ENCODE results near the gene NEK9.
A peak's percentile ranks its signal among the peaks of the same experiment; 100 is the strongest.

The NEK9 gene

DNA sequence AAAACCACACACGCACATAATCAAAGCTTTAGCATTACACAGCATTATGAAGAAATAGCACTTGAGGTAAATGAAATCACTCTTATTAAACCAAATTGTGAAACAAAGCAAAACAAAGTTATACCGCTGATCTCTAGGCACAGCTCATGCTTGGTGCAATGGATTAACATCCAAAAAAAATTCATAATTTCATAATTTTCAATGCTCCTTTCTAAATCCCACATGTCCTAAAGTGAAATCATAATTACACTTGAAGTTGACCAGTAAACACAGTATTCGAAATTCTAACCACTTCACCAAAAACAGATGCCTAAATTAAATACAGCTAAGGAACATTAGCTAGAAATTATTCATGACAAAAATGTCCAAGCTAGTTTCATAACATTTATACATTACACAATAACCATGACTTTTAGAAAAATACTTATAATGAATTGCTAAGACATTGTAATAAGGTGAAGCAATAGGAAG is 77.1 kb downstream of the NEK9 start:
- H2BK120ac ChIP-seq (ENCODE audit: low read depth, low read length) = no peak overlapping the region
- peak overlapping the region; percentile 93 for H3K9ac ChIP-seq (ENCODE audit: low read length)
- no peak overlapping the region for H3K18ac ChIP-seq (ENCODE audit: low read depth in 1 of 2, low read length in 2 of 2)
- H2BK12ac ChIP-seq (ENCODE audit: low read length in 2 of 2) = no peak overlapping the region
- H3K4me3 ChIP-seq (ENCODE audit: insufficient read depth in 1 of 2, low read depth in 1 of 2, low read length in 2 of 2) = peak overlapping the region in 1 of 2 experiments; percentile 79
- H2BK5ac ChIP-seq (ENCODE audit: low read depth, low read length, poor library complexity, severe bottlenecking) = no peak overlapping the region
- 100% methylated on average over 3 of the region's 3 CpGs for WGBS
- no peak overlapping the region for H2AK5ac ChIP-seq (ENCODE audit: low read length, severe bottlenecking)
- DNase-seq = no peak
- H3K27ac ChIP-seq (ENCODE audit: low read length, poor library complexity, severe bottlenecking) = no peak overlapping the region
- no peak overlapping the region for H4K8ac ChIP-seq (ENCODE audit: low read length)
- peaks cover 12% of the 10 kb centered on the region for H3K79me1 ChIP-seq (replicated peaks; ENCODE audit: low read length, poor library complexity, severe bottlenecking)
- H3K9me3 ChIP-seq (ENCODE audit: control insufficient read depth, low read length) = no peaks in the 10 kb centered on the region
- peaks cover 6% of the 10 kb centered on the region for H3K4me1 ChIP-seq (ENCODE audit: control insufficient read depth, insufficient read depth, low read depth, low read length)
- H4K91ac ChIP-seq (ENCODE audit: low read length) = no peak overlapping the region
- no peak overlapping the region for H3K14ac ChIP-seq (ENCODE audit: low read length in 2 of 2)
- no peak overlapping the region for H3K4me2 ChIP-seq (ENCODE audit: low read length, poor library complexity, severe bottlenecking)
- H2BK15ac ChIP-seq (ENCODE audit: low read depth, poor library complexity, severe bottlenecking) = no peak overlapping the region
- H2AFZ ChIP-seq (ENCODE audit: low read depth, low read length) = no peak overlapping the region
- H3K4ac ChIP-seq (ENCODE audit: low read depth in 1 of 2, low read length in 2 of 2) = no peak overlapping the region
- H3K36me3 ChIP-seq (ENCODE audit: control insufficient read depth in 1 of 2, insufficient read depth in 2 of 2, low read depth in 1 of 2, low read length in 2 of 2) = peaks cover 0 to 6% of the 10 kb centered on the region in 2 experiments
- H3K23ac ChIP-seq (ENCODE audit: low read length in 2 of 2) = no peak overlapping the region
- H3K27me3 ChIP-seq (ENCODE audit: control insufficient read depth in 1 of 2, insufficient read depth in 1 of 2, low read length in 2 of 2) = no peaks in the 10 kb centered on the region

DNA sequence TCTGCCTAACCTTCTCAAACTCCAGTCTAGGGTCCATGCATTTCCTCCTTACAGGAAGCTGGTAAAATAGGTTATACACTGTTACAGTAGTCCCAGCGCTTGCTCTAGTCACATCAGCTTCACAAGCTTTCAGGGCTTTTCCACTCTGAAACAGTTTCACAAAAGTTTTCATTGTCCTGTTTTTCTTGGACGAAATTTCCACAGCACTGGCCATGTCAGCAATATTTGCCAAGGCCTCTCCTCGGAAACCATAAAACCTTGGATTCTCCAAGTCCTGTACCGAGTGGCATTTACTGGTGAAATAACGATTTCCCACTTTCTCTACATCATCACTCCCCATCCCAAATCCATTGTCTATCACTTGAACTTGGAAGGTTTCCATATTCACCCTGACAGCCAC is 77.7 kb downstream of the NEK9 start:
- Histone ChIP-seq H2BK120ac (ENCODE audit: low read depth, low read length) (no peak overlapping the region), H2BK12ac (ENCODE audit: low read length in 2 of 2) (no peak overlapping the region), H3K27me3 (ENCODE audit: control insufficient read depth in 1 of 2, insufficient read depth in 1 of 2, low read length in 2 of 2) (no peaks in the 10 kb centered on the region), H4K91ac (ENCODE audit: low read length) (no peak overlapping the region), H2BK15ac (ENCODE audit: low read depth, poor library complexity, severe bottlenecking) (no peak overlapping the region), H3K9me3 (ENCODE audit: control insufficient read depth, low read length) (no peaks in the 10 kb centered on the region), H3K14ac (ENCODE audit: low read length in 2 of 2) (no peak overlapping the region), H3K18ac (ENCODE audit: low read depth in 1 of 2, low read length in 2 of 2) (no peak overlapping the region), H3K4me2 (ENCODE audit: low read length, poor library complexity, severe bottlenecking) (no peak overlapping the region), H2BK5ac (ENCODE audit: low read depth, low read length, poor library complexity, severe bottlenecking) (no peak overlapping the region), H3K4me3 (ENCODE audit: insufficient read depth in 1 of 2, low read depth in 1 of 2, low read length in 2 of 2) (peak overlapping the region in 1 of 2 experiments; percentile 79), H3K4ac (ENCODE audit: low read depth in 1 of 2, low read length in 2 of 2) (no peak overlapping the region), H3K27ac (ENCODE audit: low read length, poor library complexity, severe bottlenecking) (no peak overlapping the region), H4K8ac (ENCODE audit: low read length) (no peak overlapping the region), H3K79me1 (replicated peaks; ENCODE audit: low read length, poor library complexity, severe bottlenecking) (peaks cover 12% of the 10 kb centered on the region), H2AFZ (ENCODE audit: low read depth, low read length) (no peak overlapping the region), H2AK5ac (ENCODE audit: low read length, severe bottlenecking) (no peak overlapping the region), H3K9ac (ENCODE audit: low read length) (peak overlapping the region; percentile 93), H3K23ac (ENCODE audit: low read length in 2 of 2) (no peak overlapping the region), H3K36me3 (ENCODE audit: control insufficient read depth in 1 of 2, insufficient read depth in 2 of 2, low read depth in 1 of 2, low read length in 2 of 2) (peaks cover 0 to 6% of the 10 kb centered on the region in 2 experiments), H3K4me1 (ENCODE audit: control insufficient read depth, insufficient read depth, low read depth, low read length) (peaks cover 6% of the 10 kb centered on the region)
- 98% methylated on average over 5 of the region's 5 CpGs for WGBS
- no peak for DNase-seq

DNA sequence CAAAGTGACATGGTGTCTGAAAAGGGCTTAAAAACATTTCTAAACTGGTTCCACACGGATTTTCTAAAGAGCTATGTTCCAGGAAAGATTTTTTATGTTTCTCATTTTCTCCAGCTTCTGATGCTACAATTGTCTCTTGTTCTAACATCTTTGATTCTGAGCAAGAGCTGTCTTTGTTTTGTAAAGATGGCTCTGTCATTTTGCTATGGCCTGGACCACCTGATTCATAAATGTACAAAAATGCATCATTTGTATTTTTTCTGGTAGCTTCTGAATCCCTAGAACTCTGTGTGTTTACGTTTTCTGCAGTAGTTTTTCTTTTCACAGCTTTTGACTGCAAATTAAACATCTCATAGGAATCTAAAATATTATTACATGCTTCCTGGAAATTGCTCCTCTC is 78.7 kb downstream of the NEK9 start:
- H3K4ac ChIP-seq (ENCODE audit: low read depth in 1 of 2, low read length in 2 of 2) = no peak overlapping the region
- no peak overlapping the region for H3K23ac ChIP-seq (ENCODE audit: low read length in 2 of 2)
- no peak overlapping the region for H3K14ac ChIP-seq (ENCODE audit: low read length in 2 of 2)
- no peak overlapping the region for H2BK5ac ChIP-seq (ENCODE audit: low read depth, low read length, poor library complexity, severe bottlenecking)
- no peak overlapping the region for H2AFZ ChIP-seq (ENCODE audit: low read depth, low read length)
- H2BK12ac ChIP-seq (ENCODE audit: low read length in 2 of 2) = no peak overlapping the region
- H3K27ac ChIP-seq (ENCODE audit: low read length, poor library complexity, severe bottlenecking) = no peak overlapping the region
- no peak overlapping the region for H2AK5ac ChIP-seq (ENCODE audit: low read length, severe bottlenecking)
- H3K18ac ChIP-seq (ENCODE audit: low read depth in 1 of 2, low read length in 2 of 2) = no peak overlapping the region
- 98% methylated on average over 2 of the region's 2 CpGs for WGBS
- no peak overlapping the region for H3K4me3 ChIP-seq (ENCODE audit: insufficient read depth in 1 of 2, low read depth in 1 of 2, low read length in 2 of 2)
- peaks cover 9% of the 10 kb centered on the region for H3K79me1 ChIP-seq (replicated peaks; ENCODE audit: low read length, poor library complexity, severe bottlenecking)
- peaks cover 6% of the 10 kb centered on the region for H3K4me1 ChIP-seq (ENCODE audit: control insufficient read depth, insufficient read depth, low read depth, low read length)
- H3K4me2 ChIP-seq (ENCODE audit: low read length, poor library complexity, severe bottlenecking) = no peak overlapping the region
- H2BK120ac ChIP-seq (ENCODE audit: low read depth, low read length) = no peak overlapping the region
- peak overlapping the region; percentile 93 for H3K9ac ChIP-seq (ENCODE audit: low read length)
- DNase-seq = no peak
- no peaks in the 10 kb centered on the region for H3K27me3 ChIP-seq (ENCODE audit: control insufficient read depth in 1 of 2, insufficient read depth in 1 of 2, low read length in 2 of 2)
- no peak overlapping the region for H4K91ac ChIP-seq (ENCODE audit: low read length)
- H3K9me3 ChIP-seq (ENCODE audit: control insufficient read depth, low read length) = no peaks in the 10 kb centered on the region
- no peak overlapping the region for H2BK15ac ChIP-seq (ENCODE audit: low read depth, poor library complexity, severe bottlenecking)
- H4K8ac ChIP-seq (ENCODE audit: low read length) = no peak overlapping the region
- peaks cover 0 to 11% of the 10 kb centered on the region in 2 experiments for H3K36me3 ChIP-seq (ENCODE audit: control insufficient read depth in 1 of 2, insufficient read depth in 2 of 2, low read depth in 1 of 2, low read length in 2 of 2)

DNA sequence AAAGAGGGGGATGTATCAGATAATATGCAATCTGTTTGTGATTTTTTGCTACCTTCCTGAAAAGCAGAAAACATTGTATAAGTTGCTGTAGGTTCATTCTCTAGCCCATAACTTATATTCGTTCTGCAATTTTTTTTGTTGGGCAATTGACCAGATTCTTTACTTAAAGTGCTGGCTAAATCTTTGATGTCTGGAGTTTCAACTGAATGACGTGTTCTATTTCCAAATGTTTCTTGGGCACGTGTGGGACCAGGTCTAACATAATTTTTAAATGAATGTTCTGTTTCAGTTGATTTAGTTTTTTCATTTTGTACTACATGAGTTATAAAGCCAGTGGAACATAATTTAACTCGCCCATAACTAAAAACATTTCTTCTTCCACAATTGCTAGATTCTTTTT is 79.3 kb downstream of the NEK9 start:
- Histone ChIP-seq H3K9ac (ENCODE audit: low read length) (peak overlapping the region; percentile 93), H3K18ac (ENCODE audit: low read depth in 1 of 2, low read length in 2 of 2) (no peak overlapping the region), H3K9me3 (ENCODE audit: control insufficient read depth, low read length) (no peaks in the 10 kb centered on the region), H2BK120ac (ENCODE audit: low read depth, low read length) (no peak overlapping the region), H4K8ac (ENCODE audit: low read length) (no peak overlapping the region), H3K79me1 (replicated peaks; ENCODE audit: low read length, poor library complexity, severe bottlenecking) (peaks cover 7% of the 10 kb centered on the region), H2BK15ac (ENCODE audit: low read depth, poor library complexity, severe bottlenecking) (no peak overlapping the region), H3K4me3 (ENCODE audit: insufficient read depth in 1 of 2, low read depth in 1 of 2, low read length in 2 of 2) (peak overlapping the region in 1 of 2 experiments; percentile 17), H3K27ac (ENCODE audit: low read length, poor library complexity, severe bottlenecking) (no peak overlapping the region), H3K4me1 (ENCODE audit: control insufficient read depth, insufficient read depth, low read depth, low read length) (peaks cover 7% of the 10 kb centered on the region), H2AK5ac (ENCODE audit: low read length, severe bottlenecking) (no peak overlapping the region), H3K27me3 (ENCODE audit: control insufficient read depth in 1 of 2, insufficient read depth in 1 of 2, low read length in 2 of 2) (no peaks in the 10 kb centered on the region), H3K14ac (ENCODE audit: low read length in 2 of 2) (no peak overlapping the region), H3K36me3 (ENCODE audit: control insufficient read depth in 1 of 2, insufficient read depth in 2 of 2, low read depth in 1 of 2, low read length in 2 of 2) (peaks cover 0 to 13% of the 10 kb centered on the region in 2 experiments), H3K4ac (ENCODE audit: low read depth in 1 of 2, low read length in 2 of 2) (no peak overlapping the region), H2BK12ac (ENCODE audit: low read length in 2 of 2) (no peak overlapping the region), H2AFZ (ENCODE audit: low read depth, low read length) (no peak overlapping the region), H3K4me2 (ENCODE audit: low read length, poor library complexity, severe bottlenecking) (no peak overlapping the region), H3K23ac (ENCODE audit: low read length in 2 of 2) (no peak overlapping the region), H4K91ac (ENCODE audit: low read length) (no peak overlapping the region), H2BK5ac (ENCODE audit: low read depth, low read length, poor library complexity, severe bottlenecking) (no peak overlapping the region)
- WGBS = 95% methylated on average over 4 of the region's 4 CpGs
- no peak for DNase-seq
